GM23248 (cell line): ENCODE results near the gene ARHGEF4. TPM values are rescaled to one million over a fixed set of nuclear protein-coding genes. Genes with fewer than 3 reads are reported as not detected.

Experiments
- DNase-seq: peaks from one replicate; pipeline ENCODE4 v3.0.0-alpha.2; 2015
- H2AFZ ChIP-seq: fragments of 200-600 bp; sonication (generic); 2 replicates; pipeline ENCODE4 v1.6.1; 2016; ENCODE audit warnings: antibody characterized with exemption
- H3F3A ChIP-seq: fragments of 200-600 bp; sonication (generic); 2 replicates; pipeline ENCODE4 v1.6.1; 2016; ENCODE audit warnings: mild to moderate bottlenecking, antibody characterized with exemption, mixed run types; ENCODE audit not compliant: insufficient read depth
- H3K27ac ChIP-seq: fragments of 200-600 bp; sonication (generic); 2 replicates; pipeline ENCODE4 v1.5.1; 2016; ENCODE audit warnings: mild to moderate bottlenecking
- H3K27me3 ChIP-seq: fragments of 200-600 bp; sonication (generic); replicated peaks from 2 replicates; pipeline ENCODE4 v1.6.1; 2016; ENCODE audit warnings: mild to moderate bottlenecking; ENCODE audit not compliant: insufficient read depth
- H3K36me3 ChIP-seq: fragments of 200-600 bp; sonication (generic); 2 replicates; pipeline ENCODE4 v1.6.1; 2016; ENCODE audit warnings: low read depth, mild to moderate bottlenecking
- H3K4me1 ChIP-seq: fragments of 200-600 bp; sonication (generic); 2 replicates; pipeline ENCODE4 v1.6.1; 2016; ENCODE audit warnings: mild to moderate bottlenecking; ENCODE audit not compliant: insufficient read depth
- H3K4me2 ChIP-seq: fragments of 200-600 bp; sonication (generic); one replicate; pipeline ENCODE4 v1.6.1; 2016; ENCODE audit warnings: mild to moderate bottlenecking; ENCODE audit not compliant: unreplicated experiment
- H3K4me3 ChIP-seq: fragments of 200-600 bp; sonication (generic); 2 replicates; pipeline ENCODE4 v1.5.1; 2016; ENCODE audit warnings: mild to moderate bottlenecking
- H3K79me2 ChIP-seq: fragments of 200-600 bp; sonication (generic); 2 replicates; pipeline ENCODE4 v1.6.1; 2016; ENCODE audit warnings: mild to moderate bottlenecking; ENCODE audit not compliant: insufficient read depth
- H3K9ac ChIP-seq: fragments of 200-600 bp; sonication (generic); 2 replicates; pipeline ENCODE4 v1.6.1; 2016; ENCODE audit warnings: mild to moderate bottlenecking
- H3K9me2 ChIP-seq: fragments of 200-600 bp; sonication (generic); 2 replicates; pipeline ENCODE4 v1.6.1; 2016; ENCODE audit warnings: mixed run types, mild to moderate bottlenecking, moderate library complexity; ENCODE audit not compliant: insufficient read depth
- H3K9me3 ChIP-seq: fragments of 200-600 bp; sonication (generic); one replicate; pipeline ENCODE4 v1.6.1; 2017; ENCODE audit warnings: low read depth
- H4K20me1 ChIP-seq: fragments of 200-600 bp; sonication (generic); 2 replicates; pipeline ENCODE4 v1.6.0; 2016; ENCODE audit not compliant: insufficient read depth
- EZH2 ChIP-seq: fragments of 200-600 bp; sonication (generic); IDR thresholded peaks from 2 replicates; pipeline ENCODE4 v1.6.1; 2018; ENCODE audit warnings: antibody characterized with exemption, mild to moderate bottlenecking; ENCODE audit not compliant: insufficient read depth, poor library complexity, severe bottlenecking
- EZH2phosphoT487 ChIP-seq: fragments of 200-600 bp; sonication (generic); IDR thresholded peaks from 2 replicates; pipeline ENCODE4 v1.6.1; 2018; ENCODE audit warnings: antibody characterized with exemption, moderate library complexity, mild to moderate bottlenecking, low read depth; ENCODE audit not compliant: insufficient read depth
- WGBS, 2 experiments: methylation state at CpG; one replicate each; pipeline ENCODE4 v1.1.6; 2015 to 2017; ENCODE audit warnings: low lambda C conversion rate in 2 of 2, low coverage in 1 of 2; ENCODE audit errors: missing lambda C conversion rate in 2 of 2; 5-methylcytosine and 5-hydroxymethylcytosine counted together
- in situ Hi-C: fragments of 300-500 bp; cut with MboI; formaldehyde crosslinking; loops from 2 replicates; pipeline ENCODE4 v1.15.0; 2020
- polyA plus RNA-seq: library from polyadenylated mRNA; unstranded; fragments of >200 nt; fragmentation: Nextera tagmentation; extraction: Ambion mirVana; gene quantifications from 2 replicates; pipeline ENCODE4 v1.2.1, GENCODE V29; 2016
- total RNA-seq: library from RNA; depleted of rRNA; stranded (reverse); fragments of >200 nt; shearing (Covaris generic); gene quantifications from 2 replicates; pipeline ENCODE4 v1.2.3, GENCODE V29; 2014

ARHGEF4 gene
- total and polyA plus RNA-seq, 2 experiments from 2014 or later = 7.4 to 26.0 TPM

DNA sequence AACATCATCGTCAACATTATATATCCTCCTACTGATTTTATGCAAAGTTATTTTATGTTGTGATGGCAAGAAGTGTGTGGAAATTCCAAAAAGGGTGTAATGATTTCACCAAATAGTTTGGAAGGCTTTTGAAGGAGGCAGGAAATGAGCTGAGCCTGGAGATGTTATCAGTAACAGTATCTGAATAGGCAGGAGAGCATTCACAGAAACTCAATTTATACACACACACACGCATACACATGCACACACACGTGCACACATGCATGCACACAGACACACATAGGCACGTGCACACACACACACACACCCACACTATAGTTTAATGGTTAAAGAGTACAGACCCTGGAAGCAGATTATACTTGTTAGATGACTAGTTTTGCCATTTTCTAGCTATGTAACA lies 47.3 kb downstream of the ARHGEF4 start:
- in situ Hi-C loops = no loop called here
- Histone ChIP-seq H3K4me1 (no peaks in the 10 kb centered on the region), H3K36me3 (no peaks in the 10 kb centered on the region), H3K9me3 (no peaks in the 10 kb centered on the region), H3K4me3 (no peak overlapping the region), H2AFZ (no peak overlapping the region), H3K27ac (no peak overlapping the region), H3K79me2 (no peaks in the 10 kb centered on the region), H3K27me3 (no peaks in the 10 kb centered on the region; the same call in 1 of the 2 replicates), H3K9me2 (no peaks in the 10 kb centered on the region), H4K20me1 (no peaks in the 10 kb centered on the region), H3K9ac (no peak overlapping the region), H3F3A (no peaks in the 10 kb centered on the region), H3K4me2 (no peak overlapping the region)
- no peak for TF ChIP-seq EZH2
- TF ChIP-seq EZH2phosphoT487 = no peak
- whole genome bisulfite sequencing, 2 experiments = 57 to 61% methylated on average over 4 of the region's 4 CpGs
- DNase-seq = no peak

DNA sequence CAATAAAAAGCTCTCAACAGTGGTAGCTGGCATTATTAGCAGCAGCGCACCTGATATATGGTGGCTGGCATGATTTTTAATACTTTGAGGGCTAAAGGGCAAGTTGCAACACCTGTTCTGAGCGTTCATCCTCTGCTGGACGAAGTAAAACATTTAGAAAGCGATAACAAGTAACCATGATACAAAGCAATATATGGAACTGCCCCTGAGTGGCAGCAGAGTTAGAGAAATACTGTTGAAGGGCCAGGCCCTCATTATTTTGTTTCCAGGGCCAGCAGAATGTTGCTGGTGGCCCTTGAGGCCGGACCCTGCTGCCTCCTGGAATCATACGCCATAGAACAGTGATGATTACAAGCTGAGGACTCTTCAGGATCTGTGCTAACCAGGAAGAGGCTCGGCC lies 47.8 kb downstream of the ARHGEF4 start:
- H3K36me3 ChIP-seq = no peaks in the 10 kb centered on the region
- no peak overlapping the region for H2AFZ ChIP-seq
- no peaks in the 10 kb centered on the region for H3K4me1 ChIP-seq
- no peaks in the 10 kb centered on the region for H3F3A ChIP-seq
- H3K9me2 ChIP-seq = no peaks in the 10 kb centered on the region
- H3K9me3 ChIP-seq = no peaks in the 10 kb centered on the region
- TF ChIP-seq EZH2phosphoT487 = no peak
- TF ChIP-seq EZH2 = no peak
- DNase-seq = no peak
- H3K9ac ChIP-seq = no peak overlapping the region
- no peaks in the 10 kb centered on the region for H3K79me2 ChIP-seq
- H3K4me3 ChIP-seq = no peak overlapping the region
- WGBS, 2 experiments = 40 to 44% methylated on average over 7 of the region's 7 CpGs
- H3K27me3 ChIP-seq = no peaks in the 10 kb centered on the region; the same call in 1 of the 2 replicates
- no peak overlapping the region for H3K4me2 ChIP-seq
- H4K20me1 ChIP-seq = no peaks in the 10 kb centered on the region
- in situ Hi-C loops = no loop called here
- no peak overlapping the region for H3K27ac ChIP-seq

DNA sequence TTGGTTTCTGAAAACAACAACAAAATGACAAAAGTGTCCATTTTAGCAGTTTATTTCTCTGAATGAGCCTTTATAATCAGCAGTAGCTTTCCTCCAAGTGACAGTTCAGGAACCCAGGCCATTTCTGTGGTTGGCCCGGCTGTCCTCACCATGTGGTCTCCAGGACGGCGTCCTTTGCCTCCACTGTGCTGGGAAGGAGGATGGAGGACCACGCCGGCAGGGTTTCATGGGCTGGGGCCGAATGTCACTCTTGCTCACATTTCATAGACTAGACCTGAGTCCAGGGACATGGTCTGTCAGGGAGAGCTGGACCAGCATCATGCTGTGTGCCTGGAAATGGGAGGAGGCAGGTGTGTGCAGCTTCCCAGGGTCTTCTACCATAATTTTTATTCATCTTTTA lies 50.9 kb downstream of the ARHGEF4 start:
- Histone ChIP-seq H3K27me3 (peaks cover 4% of the 10 kb centered on the region; the same call in 1 of the 2 replicates), H3K4me1 (no peaks in the 10 kb centered on the region), H3K9me2 (no peaks in the 10 kb centered on the region), H3K4me2 (no peak overlapping the region), H3K27ac (no peak overlapping the region), H3K4me3 (no peak overlapping the region), H2AFZ (no peak overlapping the region), H4K20me1 (no peaks in the 10 kb centered on the region), H3K9ac (no peak overlapping the region), H3K36me3 (no peaks in the 10 kb centered on the region), H3K79me2 (no peaks in the 10 kb centered on the region), H3F3A (no peaks in the 10 kb centered on the region), H3K9me3 (no peaks in the 10 kb centered on the region)
- TF ChIP-seq EZH2phosphoT487 (no peak), EZH2 (no peak)
- in situ Hi-C loops = no loop called here
- 37 to 39% methylated on average over 6 of the region's 6 CpGs for WGBS, 2 experiments
- no peak for DNase-seq

DNA sequence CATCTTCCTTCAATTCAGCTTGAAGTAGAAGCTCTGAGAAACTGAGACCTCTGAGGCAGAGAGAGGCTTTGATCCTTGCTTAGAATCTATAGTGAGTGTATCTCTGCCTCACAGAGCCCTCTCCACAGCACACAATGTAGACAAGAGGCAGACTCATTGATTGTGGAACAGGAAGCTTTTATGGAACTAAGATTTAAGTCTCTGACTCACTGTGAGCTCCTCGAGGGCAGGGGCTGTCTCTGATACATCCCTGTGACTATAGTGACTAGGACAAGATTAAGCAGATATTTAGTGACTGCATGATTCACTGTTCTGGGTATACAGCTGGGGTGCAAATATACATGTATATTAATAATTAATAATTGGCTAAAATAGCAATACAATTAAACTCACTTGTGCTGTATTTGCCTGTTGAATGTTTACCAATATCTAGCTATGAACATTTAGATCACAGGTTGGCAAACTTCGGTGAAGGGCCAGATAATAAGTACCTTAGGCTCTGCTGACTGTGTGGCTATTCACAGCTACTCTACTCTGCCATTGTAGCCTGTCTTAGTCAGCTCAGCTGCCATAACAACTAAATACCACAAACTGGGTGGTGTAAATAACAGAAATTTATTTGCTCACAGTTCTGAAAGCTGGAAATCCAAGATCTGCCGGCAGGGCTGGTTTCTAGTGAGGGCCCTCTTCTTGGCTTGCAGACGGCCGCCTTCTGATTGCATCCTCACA lies 54.4 kb downstream of the ARHGEF4 start:
- Histone ChIP-seq H3K9me3 (no peaks in the 10 kb centered on the region), H3K4me3 (no peak overlapping the region), H3K36me3 (no peaks in the 10 kb centered on the region), H3K79me2 (no peaks in the 10 kb centered on the region), H3K4me2 (no peak overlapping the region), H3K27me3 (peaks cover 4% of the 10 kb centered on the region; the same call in 1 of the 2 replicates), H3F3A (no peaks in the 10 kb centered on the region), H4K20me1 (no peaks in the 10 kb centered on the region), H3K27ac (no peak overlapping the region), H3K9ac (no peak overlapping the region), H3K9me2 (no peaks in the 10 kb centered on the region), H2AFZ (no peak overlapping the region), H3K4me1 (no peaks in the 10 kb centered on the region)
- TF ChIP-seq EZH2phosphoT487 (no peak), EZH2 (no peak)
- no peak for DNase-seq
- 41 to 47% methylated on average over 5 of the region's 5 CpGs for WGBS, 2 experiments
- in situ Hi-C loops = no loop called here
